Measurements from ENCODE around the gene OPN1SW.

OPN1SW gene

GRCh38 chr7:128814499-128814898, 38.9 kb upstream of the OPN1SW start:
- Histone ChIP-seq H3K79me2 (no peaks in the 10 kb centered on the region), H3K4me1 (peaks cover 61% of the 10 kb centered on the region), H2AFZ (peak overlapping the region; percentile 59), H3K27me3 (ENCODE audit: control insufficient read depth, insufficient read depth, low read length) (no peaks in the 10 kb centered on the region), H3K9me3 (ENCODE audit: control insufficient read depth, low read length) (no peaks in the 10 kb centered on the region), H3K36me3 (ENCODE audit: control insufficient read depth, insufficient read depth, low read length) (no peaks in the 10 kb centered on the region), H3K4me3 (ENCODE audit: low read depth, low read length) (no peak overlapping the region), H3K9ac (no peak overlapping the region), H3K4me2 (ENCODE audit: low read length) (no peak overlapping the region), H3K27ac (no peak overlapping the region)
- TF ChIP-seq CTCF (IDR thresholded peaks at IDR 0.05) = no peak

- Histone ChIP-seq H3K4me1 (peaks cover 61% of the 10 kb centered on the region), H3K4me3 (ENCODE audit: low read depth, low read length) (no peak overlapping the region), H3K36me3 (ENCODE audit: control insufficient read depth, insufficient read depth, low read length) (no peaks in the 10 kb centered on the region), H3K27ac (peak overlapping the region; percentile 74), H2AFZ (peak overlapping the region; percentile 70), H3K79me2 (no peaks in the 10 kb centered on the region), H3K27me3 (ENCODE audit: control insufficient read depth, insufficient read depth, low read length) (no peaks in the 10 kb centered on the region), H3K4me2 (ENCODE audit: low read length) (peak overlapping the region; percentile 14), H3K9me3 (ENCODE audit: control insufficient read depth, low read length) (no peaks in the 10 kb centered on the region), H3K9ac (no peak overlapping the region)
- no peak for TF ChIP-seq CTCF (IDR thresholded peaks at IDR 0.05)
Measured at GRCh38 chr7:128812514-128813168, 37.0 kb upstream of the OPN1SW start.

- H3K9me3 ChIP-seq (ENCODE audit: control insufficient read depth, low read length) = no peaks in the 10 kb centered on the region
- peak overlapping the region; percentile 74 for H3K27ac ChIP-seq
- no peaks in the 10 kb centered on the region for H3K36me3 ChIP-seq (ENCODE audit: control insufficient read depth, insufficient read depth, low read length)
- peaks cover 58% of the 10 kb centered on the region for H3K4me1 ChIP-seq
- TF ChIP-seq CTCF (IDR thresholded peaks at IDR 0.05) = no peak
- no peaks in the 10 kb centered on the region for H3K27me3 ChIP-seq (ENCODE audit: control insufficient read depth, insufficient read depth, low read length)
- H3K4me3 ChIP-seq (ENCODE audit: low read depth, low read length) = no peak overlapping the region
- peak overlapping the region; percentile 70 for H2AFZ ChIP-seq
- no peaks in the 10 kb centered on the region for H3K79me2 ChIP-seq
- H3K9ac ChIP-seq = no peak overlapping the region
- H3K4me2 ChIP-seq (ENCODE audit: low read length) = no peak overlapping the region
Measured at GRCh38 chr7:128811631-128812430, 36.2 kb upstream of the OPN1SW start.

GRCh38 chr7:128810997-128811396, 35.4 kb upstream of the OPN1SW start:
- H3K79me2 ChIP-seq = no peaks in the 10 kb centered on the region
- H3K36me3 ChIP-seq (ENCODE audit: control insufficient read depth, insufficient read depth, low read length) = no peaks in the 10 kb centered on the region
- TF ChIP-seq CTCF (IDR thresholded peaks at IDR 0.05) = no peak
- H2AFZ ChIP-seq = peak overlapping the region; percentile 70
- peak overlapping the region; percentile 74 for H3K27ac ChIP-seq
- H3K4me3 ChIP-seq (ENCODE audit: low read depth, low read length) = no peak overlapping the region
- H3K27me3 ChIP-seq (ENCODE audit: control insufficient read depth, insufficient read depth, low read length) = no peaks in the 10 kb centered on the region
- peaks cover 55% of the 10 kb centered on the region for H3K4me1 ChIP-seq
- H3K9ac ChIP-seq = no peak overlapping the region
- no peak overlapping the region for H3K4me2 ChIP-seq (ENCODE audit: low read length)
- no peaks in the 10 kb centered on the region for H3K9me3 ChIP-seq (ENCODE audit: control insufficient read depth, low read length)
